CD4-positive, alpha-beta T cell treated with Interleukin-15 for 1 hour (primary cell): ENCODE results near the gene GALNT1.

ENCODE experiments used
- DNase-seq: peaks from one replicate; pipeline ENCODE4 v3.0.0-alpha.2; 2020

Gene GALNT1

GRCh38 chr18:35619464-35619863, 37.9 kb downstream of the GALNT1 start:
- no peak for DNase-seq

- DNase-seq = no peak
These were observed 38.4 kb downstream of the GALNT1 start for GRCh38 chr18:35619941-35620340.

GRCh38 chr18:35620765-35621164, 39.2 kb downstream of the GALNT1 start:
- no peak for DNase-seq

- no peak for DNase-seq
These were observed 41.7 kb downstream of the GALNT1 start for GRCh38 chr18:35623255-35623654.

- DNase-seq = no peak
These were observed 42.6 kb downstream of the GALNT1 start for GRCh38 chr18:35624146-35624545.

GRCh38 chr18:35625232-35625631, 43.7 kb downstream of the GALNT1 start:
- DNase-seq = no peak

- DNase-seq = no peak
These were observed 52.2 kb downstream of the GALNT1 start for GRCh38 chr18:35633761-35634160.

GRCh38 chr18:35634323-35634722, 52.8 kb downstream of the GALNT1 start:
- DNase-seq = no peak

GRCh38 chr18:35635170-35635569, 53.6 kb downstream of the GALNT1 start:
- DNase-seq = no peak

- DNase-seq = no peak
These were observed 55.7 kb downstream of the GALNT1 start for GRCh38 chr18:35637227-35637626.

- no peak for DNase-seq
These were observed 57.8 kb downstream of the GALNT1 start for GRCh38 chr18:35639296-35639695.

GRCh38 chr18:35641467-35641866, 59.9 kb downstream of the GALNT1 start:
- DNase-seq = no peak

GRCh38 chr18:35641916-35642315, 60.4 kb downstream of the GALNT1 start:
- DNase-seq = no peak

GRCh38 chr18:35642802-35643201, 61.3 kb downstream of the GALNT1 start:
- no peak for DNase-seq

- DNase-seq = no peak
These were observed 64.9 kb downstream of the GALNT1 start for GRCh38 chr18:35646449-35646848.

GRCh38 chr18:35653392-35654135, 72.0 kb downstream of the GALNT1 start:
- no peak for DNase-seq

- DNase-seq = no peak
These were observed 76.6 kb downstream of the GALNT1 start for GRCh38 chr18:35658112-35658511.

- no peak for DNase-seq
These were observed 80.1 kb downstream of the GALNT1 start for GRCh38 chr18:35661483-35662146.

- no peak for DNase-seq
These were observed 80.9 kb downstream of the GALNT1 start for GRCh38 chr18:35662293-35663062.

GRCh38 chr18:35671966-35672603, 90.5 kb downstream of the GALNT1 start:
- no peak for DNase-seq

- no peak for DNase-seq
These were observed 91.4 kb downstream of the GALNT1 start for GRCh38 chr18:35672897-35673296.

GRCh38 chr18:35673682-35674081, 92.1 kb downstream of the GALNT1 start:
- DNase-seq = no peak

GRCh38 chr18:35680139-35680551, 98.6 kb downstream of the GALNT1 start:
- DNase-seq = no peak
